Kidney tubule cell (primary cell): ENCODE data around the gene GTF3C5.

Experiments used
- DNase-seq: peaks from one replicate; pipeline ENCODE4 v3.0.0-alpha.2; 2018; ENCODE audit warnings: low spot score

Gene GTF3C5

GRCh38 chr9:133031130-133031422 lies 279 bp downstream of the GTF3C5 start:
- no peak for DNase-seq

- peak; percentile 78 for DNase-seq
Measured at GRCh38 chr9:133031496-133031911, 707 bp downstream of the GTF3C5 start.

GRCh38 chr9:133032171-133032570 lies 1.4 kb downstream of the GTF3C5 start:
- DNase-seq: no peak

DNA sequence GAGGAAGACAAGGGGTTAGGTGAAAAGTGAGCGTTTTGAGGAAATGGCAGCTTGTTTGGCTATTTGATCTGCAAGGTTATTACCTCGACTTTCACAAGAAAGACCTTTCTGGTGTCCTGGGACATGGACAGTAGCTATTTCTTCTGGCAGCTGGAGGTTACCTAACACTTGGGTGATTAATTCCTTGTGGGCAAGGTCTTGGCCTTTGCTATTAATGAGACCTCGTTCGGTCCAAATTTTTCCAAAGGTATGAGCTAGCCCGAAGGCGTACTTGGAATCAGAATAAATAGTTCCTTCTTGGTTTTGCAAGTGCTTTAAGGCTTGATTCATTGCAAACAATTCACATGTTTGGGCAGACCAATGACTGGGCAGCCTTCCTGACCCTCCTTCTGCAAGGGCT lies 4.9 kb downstream of the GTF3C5 start:
- peak; percentile 10 for DNase-seq

DNA sequence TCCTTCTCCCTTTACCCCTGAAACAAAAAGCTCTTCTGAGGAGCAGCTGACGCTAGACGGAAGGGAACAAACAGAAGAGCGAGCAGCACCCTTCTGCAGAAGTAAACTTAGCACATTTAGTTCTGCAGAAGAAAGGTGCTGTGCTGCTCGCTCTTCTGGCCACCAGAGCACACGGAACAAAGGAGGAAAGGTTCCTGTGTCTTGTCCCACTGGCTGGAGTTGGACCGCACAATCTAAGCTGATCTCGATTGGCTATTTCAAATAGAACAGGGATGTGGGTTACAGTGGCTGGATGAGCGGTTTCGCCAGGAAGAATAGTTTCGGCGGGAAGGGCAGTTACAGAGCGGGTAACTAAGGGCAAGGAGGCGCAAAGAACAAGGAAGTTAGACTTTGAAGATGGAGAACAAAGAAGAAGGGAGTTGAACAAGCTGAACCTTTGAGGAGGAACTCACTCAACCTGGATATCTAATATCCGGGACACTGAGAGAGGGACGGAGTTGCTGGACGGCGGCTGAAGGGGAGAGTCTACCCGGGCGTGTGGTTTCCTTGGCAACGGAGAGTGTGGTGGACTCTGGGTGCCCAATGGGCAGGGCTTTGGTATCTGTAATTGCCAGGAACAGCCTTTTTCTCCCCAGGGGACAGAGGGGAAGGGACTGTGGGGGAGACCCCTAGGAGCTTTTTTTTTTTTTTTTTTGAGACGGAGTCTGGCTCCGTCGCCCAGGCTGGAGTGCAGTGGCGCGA lies 7.1 kb downstream of the GTF3C5 start:
- no peak for DNase-seq

DNA sequence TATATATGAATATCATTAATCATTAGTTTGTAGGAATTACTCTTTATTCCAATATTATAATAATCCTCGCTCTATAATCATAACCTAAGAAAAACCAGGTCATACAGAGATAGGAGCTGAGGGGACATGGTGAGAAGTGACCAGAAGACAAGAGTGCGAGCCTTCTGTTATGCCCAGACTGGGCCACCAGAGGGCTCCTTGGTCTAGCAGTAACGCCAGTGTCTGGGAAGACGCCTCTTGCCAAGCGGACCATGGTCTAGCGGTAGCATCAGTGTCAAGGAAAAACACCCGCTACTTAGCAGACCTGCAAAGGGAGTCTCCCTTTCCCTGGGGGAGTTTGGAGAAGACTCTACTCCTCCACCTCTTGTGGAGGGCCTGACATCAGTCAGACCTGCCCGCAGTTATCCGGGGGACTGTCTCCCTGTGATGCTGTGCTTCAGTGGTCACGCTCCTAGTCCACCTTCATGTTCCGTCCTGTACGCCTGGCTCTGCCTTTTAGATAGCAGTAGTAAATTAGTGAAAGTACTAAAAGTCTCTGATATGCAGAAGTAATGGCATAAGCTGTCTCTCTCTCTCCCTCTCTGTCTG lies 10.2 kb downstream of the GTF3C5 start:
- DNase-seq: peak; percentile 44

- no peak for DNase-seq
Measured at GRCh38 chr9:133041958-133042357, 11.2 kb downstream of the GTF3C5 start.

DNA sequence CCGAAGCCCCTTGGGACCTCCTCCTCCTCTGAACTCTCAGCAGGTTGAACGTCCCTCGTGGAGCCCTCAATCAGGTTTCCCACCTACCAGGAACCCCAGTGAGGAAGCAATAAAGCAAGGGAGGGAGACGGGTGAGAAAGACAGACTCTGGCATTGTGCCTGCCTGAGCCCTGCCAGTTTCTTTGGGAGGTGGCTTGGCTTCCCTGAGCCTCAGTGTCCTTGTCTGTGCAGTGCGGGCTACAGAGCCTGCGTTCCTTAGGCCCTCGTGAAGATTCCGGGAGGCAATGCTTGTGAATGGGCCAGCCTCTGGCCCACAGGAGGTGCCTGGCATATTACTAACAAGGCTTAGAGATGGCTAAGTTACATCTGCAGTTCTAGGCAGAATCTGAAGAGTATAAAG lies 11.9 kb downstream of the GTF3C5 start:
- DNase-seq: no peak

- no peak for DNase-seq
Measured at GRCh38 chr9:133043449-133044035, 12.7 kb downstream of the GTF3C5 start.

DNA sequence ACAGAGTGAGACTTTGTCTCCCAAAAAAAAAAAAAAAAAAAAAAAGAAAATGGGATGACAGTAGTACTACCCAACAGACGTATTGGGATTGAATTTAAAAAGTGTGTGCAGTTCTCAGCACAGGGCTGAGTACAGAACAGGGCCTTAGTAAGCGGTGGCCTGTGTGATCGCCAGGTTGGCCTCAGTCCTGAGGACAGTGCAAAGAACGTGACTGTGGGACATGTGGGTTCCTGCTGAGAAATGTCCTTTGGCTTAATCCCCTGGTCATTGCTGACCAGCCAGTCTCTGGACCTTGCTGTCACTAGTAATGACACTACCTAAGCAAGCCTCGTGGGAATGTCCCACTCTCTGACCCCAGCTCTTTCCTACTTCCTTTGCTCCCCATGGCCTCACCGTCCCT lies 13.3 kb downstream of the GTF3C5 start:
- no peak for DNase-seq

DNA sequence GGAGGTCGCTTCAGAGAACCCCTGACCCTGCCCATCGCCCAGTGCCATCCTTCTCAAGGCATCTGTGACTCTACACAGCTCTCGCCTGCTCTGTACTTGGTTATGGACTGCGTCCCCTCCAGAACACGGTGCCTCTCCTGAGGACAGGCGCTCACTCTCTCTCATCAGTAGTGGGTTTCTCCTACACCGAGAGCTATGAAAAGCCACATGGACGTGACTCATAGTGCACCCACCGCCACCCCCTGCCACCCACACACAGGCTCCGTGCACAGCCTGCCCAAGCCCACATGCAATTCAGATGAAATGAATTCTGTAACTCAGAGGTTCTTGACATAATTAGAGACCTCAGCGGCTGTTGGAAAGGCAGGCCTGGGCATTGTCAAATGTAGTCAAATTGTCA lies 13.9 kb downstream of the GTF3C5 start:
- DNase-seq: no peak

DNA sequence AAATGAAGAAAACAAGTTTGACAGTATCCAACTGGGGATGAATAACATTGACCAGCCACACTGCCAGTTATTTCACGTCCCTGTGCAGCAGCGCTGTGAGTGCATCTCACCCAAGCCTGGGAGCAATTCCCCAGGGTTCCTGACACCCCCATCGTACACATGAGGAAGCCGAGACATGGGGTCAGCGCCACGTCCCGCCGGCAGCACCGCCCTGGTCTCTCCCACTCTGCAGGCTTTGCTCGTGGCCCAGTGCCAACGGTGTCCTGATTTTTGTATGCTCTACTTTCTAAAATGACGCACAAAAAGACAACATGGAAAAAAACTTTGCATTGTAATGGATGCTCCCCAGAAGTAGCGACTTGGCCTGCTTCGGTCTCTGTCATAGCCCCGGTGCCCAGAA lies 14.3 kb downstream of the GTF3C5 start:
- DNase-seq: no peak

GRCh38 chr9:133046196-133046899 lies 15.6 kb downstream of the GTF3C5 start:
- no peak for DNase-seq

GRCh38 chr9:133046900-133047295 lies 16.1 kb downstream of the GTF3C5 start:
- DNase-seq: no peak

GRCh38 chr9:133048595-133048994 lies 17.8 kb downstream of the GTF3C5 start:
- peak; percentile 20 for DNase-seq

GRCh38 chr9:133049043-133049442 lies 18.2 kb downstream of the GTF3C5 start:
- DNase-seq: no peak

DNA sequence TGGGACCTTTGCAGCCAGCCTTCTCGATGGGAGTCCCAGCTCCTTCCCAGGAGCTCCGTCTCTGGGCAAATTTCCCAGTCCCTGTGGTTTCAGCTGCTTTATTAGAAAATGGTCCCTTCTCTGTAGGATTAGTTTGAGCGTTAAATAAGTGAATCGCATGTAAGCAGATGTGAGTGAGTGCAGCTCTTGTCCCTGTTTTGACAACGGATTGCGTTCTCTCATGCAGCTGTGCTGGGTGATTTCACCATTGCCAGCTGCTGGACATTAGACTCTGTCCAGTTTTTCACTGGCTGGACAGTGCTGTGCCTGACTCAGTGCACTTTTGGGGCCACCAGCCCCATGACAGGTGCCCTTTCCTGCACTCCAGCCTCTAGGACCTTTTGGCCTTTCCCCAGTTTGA lies 19.3 kb downstream of the GTF3C5 start:
- no peak for DNase-seq

- DNase-seq: no peak
Measured at GRCh38 chr9:133050781-133051180, 20.0 kb downstream of the GTF3C5 start.

DNA sequence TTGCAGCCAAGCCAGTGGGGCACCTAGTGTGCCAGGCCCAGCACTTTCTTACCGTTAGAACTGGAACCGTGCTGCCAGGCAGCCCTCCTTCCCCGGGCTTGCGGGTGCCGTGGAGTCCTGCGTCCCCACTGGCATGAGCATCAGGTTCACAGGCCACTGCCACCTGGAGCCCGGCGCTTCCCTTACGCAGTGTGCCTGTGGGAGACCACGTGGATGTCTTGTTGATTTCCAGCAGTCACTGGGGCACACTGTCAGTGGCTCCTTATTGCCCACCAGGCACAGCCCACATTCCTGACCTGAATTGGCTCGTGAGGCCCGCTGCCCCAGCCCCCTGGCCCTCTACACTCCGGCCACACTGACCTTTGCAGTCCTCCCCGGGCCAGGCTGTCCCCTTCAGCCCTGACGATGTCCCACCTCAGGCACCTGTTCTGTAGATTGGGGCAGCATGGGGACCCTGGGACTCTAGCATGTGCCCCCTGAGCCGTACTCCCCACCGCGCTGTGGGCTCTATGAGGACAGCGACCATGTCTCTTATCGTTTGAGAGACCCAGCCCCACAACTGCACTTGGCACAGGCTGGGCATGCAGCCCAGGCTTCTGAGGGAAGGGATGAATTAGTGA lies 20.6 kb downstream of the GTF3C5 start:
- DNase-seq: no peak

GRCh38 chr9:133051966-133052539 lies 21.3 kb downstream of the GTF3C5 start:
- no peak for DNase-seq

DNA sequence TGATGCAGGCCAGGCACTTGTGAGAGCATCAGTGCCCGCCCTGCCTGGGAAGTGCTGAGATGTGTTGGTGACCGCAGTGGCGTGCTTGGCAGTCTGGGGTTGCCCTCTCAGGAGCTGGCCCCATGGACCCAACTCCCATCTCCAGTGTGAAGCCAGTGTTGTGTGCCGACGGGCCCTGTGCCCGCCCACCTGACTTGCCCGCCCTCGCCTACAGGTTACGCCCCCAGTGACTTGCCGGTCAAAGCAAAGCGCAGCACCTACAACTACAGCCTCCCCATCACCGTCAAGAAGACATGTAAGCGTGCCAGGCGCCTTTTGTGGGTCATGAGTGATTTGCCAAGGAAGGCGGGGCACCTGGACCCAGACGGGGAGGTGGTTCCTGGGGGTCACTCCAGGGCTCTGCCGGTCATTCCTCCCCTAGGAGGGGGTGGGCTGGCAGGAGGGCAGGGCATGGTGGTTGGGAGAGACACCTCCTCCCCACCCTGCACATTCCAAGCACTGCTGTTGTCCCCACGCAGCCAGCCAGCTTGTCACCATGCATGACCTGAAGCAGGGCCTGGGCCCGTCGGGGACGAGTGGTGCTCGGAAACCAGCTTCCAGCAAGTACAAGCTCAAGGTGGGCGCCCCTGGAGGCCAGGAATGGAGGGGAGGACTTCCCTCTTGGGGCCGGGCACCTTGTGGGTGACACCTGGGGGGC lies 23.5 kb downstream of the GTF3C5 start:
- DNase-seq: no peak

DNA sequence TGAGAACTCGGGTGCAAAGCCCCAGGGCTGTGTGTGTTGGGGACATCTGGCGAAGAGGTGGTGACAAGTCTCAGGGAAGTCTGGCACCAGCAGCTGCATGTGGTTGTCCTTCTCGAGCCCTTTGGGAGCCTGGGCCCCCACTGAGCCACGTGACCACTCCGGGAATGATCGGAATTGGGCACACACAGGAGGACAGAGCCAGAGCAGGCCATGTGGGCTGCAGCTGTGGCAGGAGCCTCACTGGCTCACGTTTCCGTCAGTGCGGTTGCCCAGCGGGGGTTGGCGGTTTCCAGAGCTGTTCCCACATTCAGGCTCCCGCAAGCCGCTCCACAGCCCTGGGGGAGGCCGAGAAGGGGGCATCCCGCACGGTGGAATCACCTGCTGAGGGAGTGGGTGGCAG lies 24.2 kb downstream of the GTF3C5 start:
- no peak for DNase-seq
